ENCODE data around the gene MPV17L.

DNA sequence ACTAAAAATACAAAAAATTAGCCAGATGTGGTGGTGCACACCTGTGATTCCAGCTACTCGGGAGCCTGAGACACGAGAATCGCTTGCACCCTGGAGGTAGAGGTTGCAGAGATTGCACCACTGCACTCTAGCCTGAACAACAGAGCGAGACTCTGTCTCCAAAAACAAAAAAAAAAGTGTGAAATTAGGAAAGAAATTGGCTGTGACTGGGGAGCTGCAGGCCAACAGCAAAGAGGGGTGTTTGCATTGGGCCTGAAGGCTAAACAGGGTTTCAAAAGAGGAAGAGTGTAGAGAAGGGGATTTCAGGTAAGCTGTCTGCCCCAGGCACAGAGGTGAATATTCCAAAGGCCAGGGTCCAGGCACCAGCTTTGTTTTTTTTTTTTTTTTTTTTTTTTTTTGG is 48.2 kb downstream of the MPV17L start:
- TF ChIP-seq, protein P1, sequence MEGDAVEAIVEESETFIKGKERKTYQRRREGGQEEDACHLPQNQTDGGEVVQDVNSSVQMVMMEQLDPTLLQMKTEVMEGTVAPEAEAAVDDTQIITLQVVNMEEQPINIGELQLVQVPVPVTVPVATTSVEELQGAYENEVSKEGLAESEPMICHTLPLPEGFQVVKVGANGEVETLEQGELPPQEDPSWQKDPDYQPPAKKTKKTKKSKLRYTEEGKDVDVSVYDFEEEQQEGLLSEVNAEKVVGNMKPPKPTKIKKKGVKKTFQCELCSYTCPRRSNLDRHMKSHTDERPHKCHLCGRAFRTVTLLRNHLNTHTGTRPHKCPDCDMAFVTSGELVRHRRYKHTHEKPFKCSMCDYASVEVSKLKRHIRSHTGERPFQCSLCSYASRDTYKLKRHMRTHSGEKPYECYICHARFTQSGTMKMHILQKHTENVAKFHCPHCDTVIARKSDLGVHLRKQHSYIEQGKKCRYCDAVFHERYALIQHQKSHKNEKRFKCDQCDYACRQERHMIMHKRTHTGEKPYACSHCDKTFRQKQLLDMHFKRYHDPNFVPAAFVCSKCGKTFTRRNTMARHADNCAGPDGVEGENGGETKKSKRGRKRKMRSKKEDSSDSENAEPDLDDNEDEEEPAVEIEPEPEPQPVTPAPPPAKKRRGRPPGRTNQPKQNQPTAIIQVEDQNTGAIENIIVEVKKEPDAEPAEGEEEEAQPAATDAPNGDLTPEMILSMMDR (IDR thresholded peaks at IDR 0.05; ENCODE audit: low read depth, low read length, poor library complexity, severe bottlenecking), result no peak
- TF ChIP-seq EZH2phosphoT487 (IDR thresholded peaks at IDR 0.05; ENCODE audit: borderline replicate concordance, low read length), result no peak
